Hematopoietic multipotent progenitor cell treated with erythropoietin and hydrocortisone succinate and interleukin-3 and kit ligand, for 17 days (in vitro differentiated cells): ENCODE data around the gene ZRANB3.

Source experiments
- DNase-seq: peaks from one replicate; pipeline ENCODE4 v3.0.0-alpha.2; 2015; ENCODE audit warnings: low spot score

The ZRANB3 gene

DNA sequence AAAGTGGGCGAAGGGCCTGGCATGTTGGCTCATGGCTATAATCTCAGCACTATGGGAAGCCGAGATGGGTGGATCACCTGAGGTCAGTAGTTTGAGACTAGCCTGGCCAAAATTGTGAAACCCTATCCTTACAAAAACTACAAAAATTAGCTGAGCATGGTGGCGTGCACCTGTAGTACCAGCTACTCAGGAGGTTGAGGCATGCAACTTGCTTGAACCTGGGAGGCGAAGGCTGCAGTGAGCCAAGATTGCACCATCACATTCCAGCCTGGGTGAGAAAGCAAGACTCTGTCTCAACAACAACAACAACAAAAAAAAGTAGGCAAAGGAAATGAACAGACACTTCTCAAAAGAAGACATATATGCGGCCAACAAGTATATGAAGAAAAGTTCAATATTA, 282.4 kb downstream of the ZRANB3 start:
- DNase-seq = no peak

DNA sequence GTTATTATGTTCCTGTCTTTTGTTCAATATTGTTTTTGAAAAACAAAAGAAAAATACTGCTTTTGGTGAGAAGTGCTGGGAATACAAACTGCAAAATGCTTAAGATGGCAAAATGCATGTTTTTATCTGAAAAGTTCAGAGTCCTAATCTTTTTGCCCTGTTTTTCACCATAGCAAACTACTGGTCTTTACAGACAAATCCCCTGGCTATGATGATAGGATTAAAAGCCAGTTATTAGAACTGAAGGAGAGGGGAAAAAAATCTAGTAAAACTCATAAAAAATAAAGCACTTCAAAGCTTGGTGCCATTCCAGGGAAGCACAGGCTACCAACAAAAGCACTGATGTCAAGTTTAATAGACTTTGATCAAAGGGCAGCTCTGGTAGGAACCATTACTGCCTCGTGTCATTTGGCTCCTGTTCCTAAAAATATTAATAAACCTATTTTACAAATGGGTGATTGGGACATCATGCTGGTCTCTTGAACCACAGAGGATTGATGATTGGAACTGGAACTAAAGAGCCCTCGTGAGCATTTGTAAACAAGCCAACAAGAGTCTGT, 284.2 kb downstream of the ZRANB3 start:
- DNase-seq = no peak

GRCh38 chr2:135245071-135245470, 285.9 kb downstream of the ZRANB3 start:
- DNase-seq = no peak

DNA sequence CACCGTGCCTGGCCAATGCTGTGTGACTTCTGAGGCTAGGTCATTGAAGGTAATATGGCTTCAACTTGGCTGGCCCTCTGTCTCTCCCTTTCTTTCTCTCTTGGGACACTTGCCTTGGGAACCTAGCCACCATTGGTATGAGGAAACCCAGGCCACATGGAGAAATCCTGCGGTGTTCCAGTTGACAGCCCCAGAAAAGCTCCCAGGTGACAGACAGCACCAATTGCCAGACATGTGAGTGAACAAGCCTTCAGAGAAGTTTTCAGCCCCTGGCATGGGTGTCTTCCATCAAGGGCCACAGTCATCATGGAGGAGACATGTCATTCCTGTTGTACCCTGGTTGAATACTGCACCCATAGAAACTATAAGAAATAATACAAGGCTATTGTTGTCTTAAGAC, 292.4 kb downstream of the ZRANB3 start:
- DNase-seq = no peak

DNA sequence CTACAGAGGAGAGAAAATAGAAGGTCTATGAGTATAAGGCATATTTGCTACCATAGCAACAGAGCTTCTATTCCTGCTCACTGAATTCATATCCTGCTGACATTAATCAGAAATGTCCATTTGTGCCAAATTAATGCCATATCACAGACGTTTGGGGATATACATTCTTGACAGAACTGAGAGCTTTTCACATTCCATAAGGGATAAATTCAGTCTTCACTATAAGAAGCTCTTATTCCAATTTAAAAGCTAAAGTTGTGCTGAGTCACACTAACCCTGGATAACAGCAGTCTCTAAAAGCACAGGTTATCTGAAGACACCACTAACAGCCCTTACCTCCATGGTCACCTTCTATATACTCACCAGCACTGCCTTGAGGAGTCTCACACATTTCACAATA, 300.9 kb downstream of the ZRANB3 start:
- DNase-seq = no peak

- no peak for DNase-seq
Measured at GRCh38 chr2:135227386-135227785, 303.6 kb downstream of the ZRANB3 start.

- no peak for DNase-seq
Measured at GRCh38 chr2:135226961-135227360, 304.1 kb downstream of the ZRANB3 start.

- no peak for DNase-seq
Measured at GRCh38 chr2:135225781-135226180, 305.2 kb downstream of the ZRANB3 start.

DNA sequence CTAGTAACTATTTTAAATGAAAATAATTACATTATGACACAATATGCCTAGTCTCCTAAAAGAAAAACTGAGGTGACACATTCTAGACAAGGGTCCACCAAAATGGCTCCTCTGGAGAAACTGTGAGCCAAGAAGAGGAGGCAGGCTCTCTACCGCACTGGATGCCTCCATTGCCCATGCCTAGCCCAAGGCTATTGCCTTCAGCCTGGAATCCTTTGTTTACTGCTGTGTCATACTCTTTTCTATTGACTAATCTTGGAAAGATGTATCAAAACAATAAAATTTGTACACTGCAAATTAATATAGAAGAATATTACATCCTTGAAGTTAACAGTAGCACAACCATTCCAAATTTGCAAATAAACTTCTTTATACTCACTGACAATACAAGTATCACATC, 311.8 kb downstream of the ZRANB3 start:
- no peak for DNase-seq

- no peak for DNase-seq
Measured at GRCh38 chr2:135218426-135218825, 312.6 kb downstream of the ZRANB3 start.

DNA sequence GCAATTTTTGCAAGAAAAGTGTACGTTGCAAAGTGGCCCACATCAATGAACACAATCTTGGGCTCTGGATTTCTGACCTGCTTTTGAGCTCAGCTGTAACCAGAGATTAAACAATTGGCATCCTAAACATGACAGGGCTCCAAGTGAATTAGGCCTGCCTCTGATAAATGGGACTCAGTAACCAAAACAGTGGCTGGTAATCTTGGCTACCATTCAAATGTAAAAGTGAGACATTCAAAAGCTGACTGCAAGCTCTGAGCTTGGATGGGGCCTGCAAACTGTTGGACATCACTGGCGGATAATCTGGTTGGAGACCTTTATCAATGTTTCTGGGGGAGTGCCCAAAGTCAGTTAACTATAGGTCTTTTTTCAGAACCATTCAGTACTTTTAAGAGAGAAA, 318.3 kb downstream of the ZRANB3 start:
- no peak for DNase-seq

DNA sequence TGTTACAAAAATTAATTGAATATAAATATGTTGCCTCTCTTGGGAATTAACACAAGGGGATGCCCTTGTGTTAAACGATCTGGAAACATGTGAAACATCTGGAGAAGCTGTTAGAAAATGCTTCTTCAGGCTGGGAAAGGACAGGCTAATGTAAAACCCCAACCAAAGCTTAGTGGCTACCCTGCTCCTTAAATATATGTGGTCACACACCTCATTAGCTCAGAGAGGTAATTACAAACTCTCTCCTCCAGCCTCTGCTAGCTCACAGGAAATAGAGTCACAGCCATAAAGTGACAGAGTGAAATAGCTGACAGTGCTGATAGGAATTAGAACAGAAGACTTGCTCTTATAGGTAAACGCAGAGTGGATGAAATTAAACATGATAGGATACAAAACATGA, 323.0 kb downstream of the ZRANB3 start:
- no peak for DNase-seq

- no peak for DNase-seq
Measured at GRCh38 chr2:135203944-135204343, 327.1 kb downstream of the ZRANB3 start.

- no peak for DNase-seq
Measured at GRCh38 chr2:135202751-135203150, 328.3 kb downstream of the ZRANB3 start.

- no peak for DNase-seq
Measured at GRCh38 chr2:135198481-135198880, 332.5 kb downstream of the ZRANB3 start.

GRCh38 chr2:135190799-135191198, 340.2 kb downstream of the ZRANB3 start:
- DNase-seq = no peak

GRCh38 chr2:135189148-135189547, 341.9 kb downstream of the ZRANB3 start:
- DNase-seq = no peak

GRCh38 chr2:135187270-135187669, 343.7 kb downstream of the ZRANB3 start:
- DNase-seq = no peak

DNA sequence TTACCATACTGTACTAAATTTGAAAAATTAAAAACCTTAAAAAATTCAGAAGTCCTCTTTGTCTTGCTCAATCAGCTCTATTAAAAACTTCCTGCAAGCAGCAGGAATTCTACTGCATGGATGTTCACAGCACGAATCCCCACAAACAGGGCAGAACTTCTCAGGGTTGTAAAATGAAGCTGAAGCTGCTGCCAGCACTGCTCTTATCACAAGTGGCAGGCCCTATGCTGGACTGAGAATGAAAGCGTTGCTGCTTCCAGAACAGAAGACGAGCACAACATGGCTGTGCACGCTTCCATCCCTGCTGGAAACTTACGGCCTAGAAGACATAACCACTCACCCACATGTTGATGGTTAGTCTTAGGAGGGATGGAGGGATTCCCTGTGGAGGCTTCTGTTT, 345.0 kb downstream of the ZRANB3 start:
- no peak for DNase-seq

GRCh38 chr2:135183822-135184221, 347.2 kb downstream of the ZRANB3 start:
- DNase-seq = no peak

GRCh38 chr2:135182601-135183000, 348.4 kb downstream of the ZRANB3 start:
- no peak for DNase-seq

GRCh38 chr2:135182190-135182589, 348.8 kb downstream of the ZRANB3 start:
- DNase-seq = no peak

DNA sequence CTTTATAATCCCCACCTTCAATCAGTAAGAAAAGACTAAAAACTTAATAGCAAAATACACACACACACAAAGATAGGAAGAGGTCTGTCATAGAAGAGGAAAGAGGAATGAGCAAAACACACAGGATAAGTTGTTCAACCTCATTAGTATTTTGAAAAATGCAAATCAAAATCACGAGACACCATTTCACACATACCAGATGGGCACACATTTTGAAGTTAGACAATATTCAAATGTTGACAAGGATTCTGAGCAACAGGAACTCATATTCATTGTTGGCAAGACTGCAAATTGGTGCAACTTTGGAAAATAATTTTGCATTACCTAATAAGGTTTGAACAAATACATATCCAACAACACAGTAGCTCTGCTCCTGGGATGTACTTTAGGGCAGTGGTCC, 351.3 kb downstream of the ZRANB3 start:
- no peak for DNase-seq

DNA sequence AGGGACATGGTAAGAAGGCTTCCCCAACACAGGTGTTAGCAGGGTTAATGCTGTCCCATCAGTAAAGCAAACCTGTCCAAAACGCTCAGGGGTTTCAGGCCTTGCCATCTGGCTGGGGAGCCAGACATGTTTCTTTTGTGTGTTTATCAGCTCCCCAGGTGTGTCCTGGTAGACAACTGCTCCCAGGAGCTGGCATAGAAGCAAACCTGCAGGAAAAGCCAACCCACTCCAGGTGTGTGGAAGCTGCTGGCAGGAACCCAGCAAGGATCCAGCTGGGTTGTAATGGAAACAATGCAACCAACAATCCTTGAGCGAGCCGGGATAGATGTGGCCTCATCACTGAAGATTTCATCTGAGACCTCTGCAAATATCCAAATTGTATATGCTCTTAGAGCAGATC, 355.8 kb downstream of the ZRANB3 start:
- DNase-seq = no peak

GRCh38 chr2:135174810-135175093, 356.3 kb downstream of the ZRANB3 start:
- DNase-seq = no peak
